ENCODE results near the gene RRP1B.
A peak's percentile ranks its signal among the peaks of the same experiment; 100 is the strongest.
"Not testable (repeated sequence)": the region's sequence is repeated elsewhere in the genome, so short reads cannot be mapped to it uniquely, and the experiment has no call there.

The RRP1B gene

GRCh38 chr21:43699933-43700599 lies 40.7 kb downstream of the RRP1B start:
- DNase-seq (ENCODE audit: low read depth in 3 of 3), result no peak

GRCh38 chr21:43701936-43702784 lies 42.8 kb downstream of the RRP1B start:
- no peak for DNase-seq (ENCODE audit: low read depth in 3 of 3)

- DNase-seq (ENCODE audit: low read depth in 3 of 3), result no peak
Measured at GRCh38 chr21:43702785-43703034, 43.4 kb downstream of the RRP1B start.

GRCh38 chr21:43703035-43703880 lies 43.9 kb downstream of the RRP1B start:
- peak in 2 of 3 experiments; percentile 5 to 32 for DNase-seq (ENCODE audit: low read depth in 3 of 3)

GRCh38 chr21:43707462-43707861 lies 48.1 kb downstream of the RRP1B start:
- no peak for DNase-seq (ENCODE audit: low read depth in 3 of 3)

GRCh38 chr21:43708745-43709381 lies 49.5 kb downstream of the RRP1B start:
- no peak for DNase-seq (ENCODE audit: low read depth in 3 of 3)

GRCh38 chr21:43712268-43712942 lies 53.0 kb downstream of the RRP1B start:
- no peak for DNase-seq (ENCODE audit: low read depth in 3 of 3)

GRCh38 chr21:43713123-43713522 lies 53.8 kb downstream of the RRP1B start:
- DNase-seq (ENCODE audit: low read depth in 3 of 3), result not testable (repeated sequence)

GRCh38 chr21:43716376-43717165 lies 57.2 kb downstream of the RRP1B start:
- DNase-seq (ENCODE audit: low read depth in 3 of 3), result no peak

- DNase-seq (ENCODE audit: low read depth in 3 of 3), result no peak
Measured at GRCh38 chr21:43717166-43717853, 58.0 kb downstream of the RRP1B start.

GRCh38 chr21:43717967-43718871 lies 58.9 kb downstream of the RRP1B start:
- no peak for DNase-seq (ENCODE audit: low read depth in 3 of 3)

- DNase-seq (ENCODE audit: low read depth in 3 of 3), result peak; percentile 45 to 73 (median 55)
Measured at GRCh38 chr21:43718872-43719747, 59.8 kb downstream of the RRP1B start, which contains the start of gene PDXK. Gene PDXK, plus strand, starts transcription at chr21:43719129. Its CDS starts 166 bp downstream, at chr21:43719295.

- DNase-seq (ENCODE audit: low read depth in 3 of 3), result no peak
Measured at GRCh38 chr21:43719748-43720538, 60.6 kb downstream of the RRP1B start.

GRCh38 chr21:43720539-43721166 lies 61.3 kb downstream of the RRP1B start:
- DNase-seq (ENCODE audit: low read depth in 3 of 3), result no peak

- DNase-seq (ENCODE audit: low read depth in 3 of 3), result no peak
Measured at GRCh38 chr21:43721206-43721605, 61.8 kb downstream of the RRP1B start.

- DNase-seq (ENCODE audit: low read depth in 3 of 3), result no peak
Measured at GRCh38 chr21:43721939-43722338, 62.6 kb downstream of the RRP1B start.

GRCh38 chr21:43723648-43724047 lies 64.3 kb downstream of the RRP1B start:
- no peak for DNase-seq (ENCODE audit: low read depth in 3 of 3)
